Measurements from ENCODE around the gene NANS. TPM values are rescaled to one million over a fixed set of nuclear protein-coding genes. Genes with fewer than 3 reads are reported as not detected.
A peak's percentile ranks its signal among the peaks of the same experiment; 100 is the strongest.
"Not testable (repeated sequence)": the region's sequence is repeated elsewhere in the genome, so short reads cannot be mapped to it uniquely, and the experiment has no call there.

The NANS gene
- polyA plus RNA-seq, 1 donor (not counting 4 experiments of a cell fraction or from before 2014, with no cell fraction given) = 63.1 TPM

- FAIRE-seq (peak; percentile 59), DNase-seq (ENCODE audit: low read depth, low spot score) (no peak)
- H3K36me3 ChIP-seq (ENCODE audit: control insufficient read depth in 2 of 2, extremely low read depth in 1 of 2, insufficient read depth in 2 of 2, low read length in 2 of 2) = peaks cover 11 to 22% of the 10 kb centered on the region in 2 experiments
- no peaks in the 10 kb centered on the region for H3K9me3 ChIP-seq (ENCODE audit: control insufficient read depth, low read depth, low read length)
- H3K4me1 ChIP-seq (ENCODE audit: control insufficient read depth, extremely low read depth, insufficient read depth, low read length) = peaks cover 22% of the 10 kb centered on the region
- no peak overlapping the region for H2AFZ ChIP-seq (ENCODE audit: control insufficient read depth, low read length)
- H3K9ac ChIP-seq (ENCODE audit: control insufficient read depth, extremely low read depth, insufficient read depth, low read length) = no peak overlapping the region
- TF ChIP-seq CTCF (optimal IDR thresholded peaks at IDR 0.05 in 1 of 3, IDR thresholded peaks at IDR 0.05 in 1 of 3, conservative IDR thresholded peaks at IDR 0.05 in 1 of 3; ENCODE audit: extremely low read depth in 1 of 3, insufficient read depth in 2 of 3, low read length in 3 of 3) = peak in 2 of 3 experiments; percentile 30 to 46
- no peak for TF ChIP-seq EZH2 (IDR thresholded peaks at IDR 0.05; ENCODE audit: low read length)
- H3K27ac ChIP-seq (ENCODE audit: control insufficient read depth, insufficient read depth, low read length) = no peak overlapping the region
- dilution Hi-C loops (cut with MboI; ENCODE audit: extremely low pct_ligation_motif_present, low sequenced_read_pairs) = no loop called here
- no peak overlapping the region for H3K4me3 ChIP-seq (ENCODE audit: control insufficient read depth in 2 of 3, extremely low read depth in 1 of 3, insufficient read depth in 2 of 3, low read depth in 1 of 3, low read length in 3 of 3)
- H3K9me1 ChIP-seq (ENCODE audit: control insufficient read depth, extremely low read depth, insufficient read depth, low read length) = no peaks in the 10 kb centered on the region
- H3K79me2 ChIP-seq (ENCODE audit: control insufficient read depth, insufficient read depth, low read length) = peaks cover 20% of the 10 kb centered on the region
- no peak overlapping the region for H3K4me2 ChIP-seq (ENCODE audit: control insufficient read depth, extremely low read depth, insufficient read depth, low read depth, low read length)
- no peaks in the 10 kb centered on the region for H3K27me3 ChIP-seq (ENCODE audit: control insufficient read depth, extremely low read depth, insufficient read depth, low read length)
- H4K20me1 ChIP-seq (ENCODE audit: control insufficient read depth, extremely low read depth, insufficient read depth, low read length) = no peaks in the 10 kb centered on the region
Measured at GRCh38 chr9:98121058-98121457, 64.5 kb downstream of the NANS start.

GRCh38 chr9:98124091-98124490 lies 67.6 kb downstream of the NANS start:
- H3K4me2 ChIP-seq (ENCODE audit: control insufficient read depth, extremely low read depth, insufficient read depth, low read depth, low read length); DNase-seq (ENCODE audit: low read depth, low spot score); H2AFZ ChIP-seq (ENCODE audit: control insufficient read depth, low read length); H3K4me3 ChIP-seq (ENCODE audit: control insufficient read depth in 2 of 3, extremely low read depth in 1 of 3, insufficient read depth in 2 of 3, low read depth in 1 of 3, low read length in 3 of 3); H3K9ac ChIP-seq (ENCODE audit: control insufficient read depth, extremely low read depth, insufficient read depth, low read length); H3K9me3 ChIP-seq (ENCODE audit: control insufficient read depth, low read depth, low read length); H3K9me1 ChIP-seq (ENCODE audit: control insufficient read depth, extremely low read depth, insufficient read depth, low read length); H3K79me2 ChIP-seq (ENCODE audit: control insufficient read depth, insufficient read depth, low read length); H3K27ac ChIP-seq (ENCODE audit: control insufficient read depth, insufficient read depth, low read length); H4K20me1 ChIP-seq (ENCODE audit: control insufficient read depth, extremely low read depth, insufficient read depth, low read length); FAIRE-seq; dilution Hi-C loops (cut with MboI; ENCODE audit: extremely low pct_ligation_motif_present, low sequenced_read_pairs); H3K27me3 ChIP-seq (ENCODE audit: control insufficient read depth, extremely low read depth, insufficient read depth, low read length): not testable (repeated sequence)
- peaks cover 24 to 39% of the 10 kb centered on the region in 2 experiments for H3K36me3 ChIP-seq (ENCODE audit: control insufficient read depth in 2 of 2, extremely low read depth in 1 of 2, insufficient read depth in 2 of 2, low read length in 2 of 2)
- peaks cover 14% of the 10 kb centered on the region for H3K4me1 ChIP-seq (ENCODE audit: control insufficient read depth, extremely low read depth, insufficient read depth, low read length)
